ENCODE data around the gene TET1.
A peak's percentile ranks its signal among the peaks of the same experiment; 100 is the strongest.

The TET1 gene

GRCh38 chr10:68576118-68576517 is 16.0 kb downstream of the TET1 start:
- no peak for TF ChIP-seq SIN3A (IDR thresholded peaks at IDR 0.05; ENCODE audit: borderline replicate concordance, insufficient read depth, low read length)

- TF ChIP-seq FOXP2 (optimal IDR thresholded peaks at IDR 0.05; ENCODE audit: borderline replicate concordance, extremely low read depth, extremely low read length, insufficient read depth) (no peak), REST (IDR thresholded peaks at IDR 0.05; ENCODE audit: insufficient read depth in 1 of 2, low read depth in 2 of 2, low read length in 2 of 2) (no peak), POLR2AphosphoS5 (IDR thresholded peaks at IDR 0.05; ENCODE audit: low read depth, low read length) (no peak), TAF1 (IDR thresholded peaks at IDR 0.05; ENCODE audit: borderline replicate concordance, insufficient read depth, low read length) (no peak), SIN3A (IDR thresholded peaks at IDR 0.05; ENCODE audit: borderline replicate concordance, insufficient read depth, low read length) (no peak)
Measured at GRCh38 chr10:68578974-68579373, 18.8 kb downstream of the TET1 start.

GRCh38 chr10:68586606-68587305 is 26.6 kb downstream of the TET1 start:
- TF ChIP-seq TAF1 (IDR thresholded peaks at IDR 0.05; ENCODE audit: borderline replicate concordance, insufficient read depth, low read length), result no peak
- TF ChIP-seq SIN3A (IDR thresholded peaks at IDR 0.05; ENCODE audit: borderline replicate concordance, insufficient read depth, low read length), result no peak
- TF ChIP-seq REST (IDR thresholded peaks at IDR 0.05; ENCODE audit: insufficient read depth in 1 of 2, low read depth in 2 of 2, low read length in 2 of 2), result no peak
- TF ChIP-seq POLR2AphosphoS5 (IDR thresholded peaks at IDR 0.05; ENCODE audit: low read depth, low read length), result no peak
- no peak for TF ChIP-seq FOXP2 (optimal IDR thresholded peaks at IDR 0.05; ENCODE audit: borderline replicate concordance, extremely low read depth, extremely low read length, insufficient read depth)

GRCh38 chr10:68594405-68594804 is 34.3 kb downstream of the TET1 start:
- TF ChIP-seq REST (IDR thresholded peaks at IDR 0.05; ENCODE audit: insufficient read depth in 1 of 2, low read depth in 2 of 2, low read length in 2 of 2) (no peak), TAF1 (IDR thresholded peaks at IDR 0.05; ENCODE audit: borderline replicate concordance, insufficient read depth, low read length) (peak; percentile 77; the same call in 1 of the 2 replicates)

GRCh38 chr10:68595513-68595912 is 35.4 kb downstream of the TET1 start:
- TF ChIP-seq SIN3A (IDR thresholded peaks at IDR 0.05; ENCODE audit: borderline replicate concordance, insufficient read depth, low read length) (no peak), TAF1 (IDR thresholded peaks at IDR 0.05; ENCODE audit: borderline replicate concordance, insufficient read depth, low read length) (no peak), POLR2AphosphoS5 (IDR thresholded peaks at IDR 0.05; ENCODE audit: low read depth, low read length) (no peak), REST (IDR thresholded peaks at IDR 0.05; ENCODE audit: insufficient read depth in 1 of 2, low read depth in 2 of 2, low read length in 2 of 2) (no peak), FOXP2 (optimal IDR thresholded peaks at IDR 0.05; ENCODE audit: borderline replicate concordance, extremely low read depth, extremely low read length, insufficient read depth) (no peak)

All from PFSK-1 (cell line).